GM21529 (cell line): ENCODE data around the gene TSHR.

ENCODE experiments used
- ATAC-seq: cut with Tn5 transposase; IDR thresholded peaks from one replicate; pipeline ENCODE4 v1.9.1; 2021; ENCODE audit not compliant: unreplicated experiment

Gene TSHR

DNA sequence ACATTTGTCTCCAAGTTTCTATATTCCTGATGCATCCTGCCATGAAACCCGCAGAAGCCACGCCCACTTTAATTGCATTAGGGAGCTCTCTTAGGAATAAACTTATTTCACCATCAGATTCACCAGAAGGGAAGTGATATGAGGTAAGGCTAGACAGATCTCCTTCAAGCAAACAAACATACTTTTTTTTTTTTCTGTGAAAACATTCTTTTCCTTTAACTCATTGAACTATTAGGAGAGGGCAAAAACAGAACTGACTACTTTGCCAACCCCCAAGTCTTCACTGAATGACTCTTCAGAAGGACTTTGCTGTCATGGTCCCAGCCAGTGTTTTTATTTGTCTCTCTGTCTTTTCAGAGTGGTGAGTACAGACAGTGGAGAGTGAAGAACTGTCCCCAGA lies 216.9 kb downstream of the TSHR start:
- ATAC-seq: peak; percentile 22

GRCh38 chr14:81172881-81173280 lies 217.5 kb downstream of the TSHR start:
- ATAC-seq: peak; percentile 9

DNA sequence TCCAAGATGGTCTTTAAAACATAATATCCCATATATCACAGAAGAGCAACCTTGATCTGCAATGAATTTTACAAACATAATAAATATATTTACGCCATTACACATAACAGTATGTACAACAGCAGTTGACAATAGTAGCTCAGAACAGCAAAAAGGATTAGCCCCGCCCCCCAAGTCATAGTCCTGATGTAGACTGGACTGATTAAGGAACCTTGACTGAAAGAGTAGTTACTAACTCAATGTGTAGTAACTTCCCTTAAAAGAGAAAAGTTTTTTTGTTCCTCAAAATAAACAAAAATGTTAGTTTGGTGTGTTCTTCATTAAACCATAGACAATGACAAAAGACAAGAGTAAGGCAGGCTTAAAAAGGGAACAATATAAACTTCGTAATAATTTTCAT lies 220.8 kb downstream of the TSHR start:
- no peak for ATAC-seq

DNA sequence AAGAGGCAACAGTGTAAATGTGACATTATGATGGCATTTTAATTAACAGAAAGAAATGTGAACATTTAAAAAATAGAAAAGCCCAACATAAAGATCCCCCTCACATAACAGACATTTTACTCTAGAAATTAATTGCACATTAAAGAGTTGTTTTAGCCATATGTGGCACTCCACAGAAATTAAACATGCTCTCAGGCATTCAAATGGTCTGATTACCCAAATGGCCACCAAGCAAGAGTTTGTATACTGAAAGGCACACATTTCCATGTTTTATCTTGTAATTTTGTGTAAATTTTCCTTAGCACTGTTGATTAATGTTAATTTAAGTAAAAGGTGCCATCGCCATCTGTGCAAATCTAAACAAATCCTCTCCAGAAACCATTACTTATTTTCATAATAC lies 221.8 kb downstream of the TSHR start:
- no peak for ATAC-seq

- peak; percentile 66 for ATAC-seq
Observed at GRCh38 chr14:81178063-81178462, 222.6 kb downstream of the TSHR start.

DNA sequence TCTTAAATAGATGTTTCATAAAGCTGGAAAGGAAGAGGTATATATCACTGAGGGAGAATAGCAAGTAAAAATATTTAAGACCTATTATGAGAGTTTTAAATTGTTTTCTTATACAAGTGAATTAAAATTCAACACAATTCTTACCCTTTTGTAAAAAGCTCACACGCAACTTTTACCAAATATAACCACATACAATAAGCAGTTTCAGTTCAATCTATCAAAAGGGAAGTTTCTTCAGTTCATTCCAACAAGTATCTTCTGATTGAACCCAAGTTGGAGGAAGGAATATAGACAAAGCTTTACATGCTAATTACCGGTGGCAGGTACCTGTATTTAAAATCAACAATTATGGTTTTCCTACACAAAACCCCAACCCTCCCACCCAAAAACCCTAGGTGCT lies 224.2 kb downstream of the TSHR start:
- no peak for ATAC-seq

DNA sequence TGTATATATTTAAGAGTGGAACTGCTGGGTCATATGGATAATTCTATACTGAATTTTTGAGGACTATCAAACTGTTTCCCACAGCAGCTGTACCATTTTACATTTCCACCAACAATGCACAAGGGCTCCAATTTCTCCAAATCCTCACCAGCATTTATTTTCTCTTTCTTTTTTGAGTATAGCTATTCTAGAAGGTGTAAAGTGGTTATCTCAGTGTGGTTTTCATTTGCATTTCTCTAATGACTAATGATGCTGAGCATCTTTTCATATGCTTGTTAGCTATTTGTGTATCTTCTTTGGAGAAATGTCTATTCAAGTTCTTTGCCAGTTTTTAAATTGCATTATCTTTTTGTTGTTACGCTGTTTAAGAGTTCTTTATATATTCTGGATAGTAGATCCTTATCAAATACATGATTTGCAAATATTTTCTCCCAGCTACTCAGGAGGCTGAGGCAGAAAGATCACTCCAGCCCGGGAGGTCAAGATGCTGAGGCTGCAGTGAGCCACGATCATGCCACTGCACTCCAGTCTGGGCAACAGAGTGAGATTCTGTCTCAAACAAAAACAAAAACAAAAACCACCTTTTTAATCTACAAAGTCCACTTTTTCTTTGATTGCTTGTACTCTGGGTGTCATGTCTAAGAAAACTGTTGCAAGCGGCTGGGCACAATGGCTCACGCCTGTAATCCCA lies 232.6 kb downstream of the TSHR start:
- ATAC-seq: peak; percentile 87

GRCh38 chr14:81192594-81192993 lies 237.2 kb downstream of the TSHR start:
- no peak for ATAC-seq

GRCh38 chr14:81193924-81194633 lies 238.7 kb downstream of the TSHR start:
- peak; percentile 79 for ATAC-seq
